GM12878 (cell line): ENCODE data around the gene NUAK1. TPM values are rescaled to one million over a fixed set of nuclear protein-coding genes. Genes with fewer than 3 reads are reported as not detected.

Experiments used
- ATAC-seq: fragments of 200-7000 bp; cut with Tn5 transposase; 3 replicates; pipeline ENCODE4 v1.9.1; 2020; ENCODE audit warnings: mild to moderate bottlenecking, moderate library complexity
- BruUV-seq: library from RNA; stranded (reverse); fragments of 400-500 nt; replicated peaks from 2 replicates; lab custom pipeline; 2021; lab: Mats Ljungman, UMichigan
- CTCF ChIA-PET: fragments of 300-600 bp; sonication (Branson Sonifier 250); formaldehyde crosslinking; extraction: SDS; loops from one replicate; lab custom pipeline; 2021; ENCODE audit warnings: inconsistent platforms; lab: Yijun Ruan, JAX
- POLR2A ChIA-PET: fragments of 350-600 bp; formaldehyde crosslinking; extraction: SDS; loops from one replicate; lab custom pipeline; 2021; ENCODE audit warnings: inconsistent platforms; lab: Charles Lee
- RAD21 ChIA-PET: fragments of 300-600 bp; sonication (Branson Sonifier 250); formaldehyde crosslinking; loops from one replicate; lab custom pipeline; 2023; ENCODE audit warnings: antibody characterized with exemption; ENCODE audit not compliant: unreplicated experiment; lab: Charles Lee
- SMC1A ChIA-PET: fragments of 300-600 bp; sonication (Branson Sonifier 250); formaldehyde crosslinking; loops from one replicate; lab custom pipeline; 2023; ENCODE audit not compliant: unreplicated experiment, uncharacterized antibody; lab: Charles Lee
- DNase-seq: peaks from one replicate; pipeline ENCODE4 v3.0.0-alpha.2; 2011; ENCODE audit warnings: low read depth, low spot score
- FAIRE-seq: peaks from 3 replicates; lab custom pipeline; 2011; peaks lifted over from hg19 to GRCh38; lab: Jason Lieb, UNC
- H2AFZ ChIP-seq: 2 replicates; pipeline ENCODE4 v1.6.0; 2011; ENCODE audit warnings: low read depth, low read length, control low read depth; ENCODE audit not compliant: control insufficient read depth
- H3K27ac ChIP-seq: 2 replicates; pipeline ENCODE4 v1.5.1; 2011; ENCODE audit warnings: control low read depth; ENCODE audit not compliant: control insufficient read depth, insufficient read depth
- H3K27me3 ChIP-seq, 2 experiments: replicated peaks in 1 of 2; 2 replicates each; pipeline versions ENCODE4 v1.6.0 to v1.6.1; 2011; ENCODE audit warnings: low read length in 1 of 2; ENCODE audit not compliant: control insufficient read depth in 2 of 2, insufficient read depth in 2 of 2
- H3K36me3 ChIP-seq, 2 experiments: 2 replicates each; pipeline ENCODE4 v1.5.1; 2011; ENCODE audit warnings: low read length in 1 of 2; ENCODE audit not compliant: control insufficient read depth in 2 of 2, insufficient read depth in 2 of 2
- H3K4me1 ChIP-seq: 2 replicates; pipeline ENCODE4 v1.6.1; 2011; ENCODE audit warnings: mild to moderate bottlenecking, low read length, moderate library complexity, mixed read lengths; ENCODE audit not compliant: control insufficient read depth, insufficient read depth
- H3K4me2 ChIP-seq: 2 replicates; pipeline ENCODE4 v1.6.0; 2011; ENCODE audit warnings: control low read depth; ENCODE audit not compliant: control insufficient read depth, insufficient read depth
- H3K4me3 ChIP-seq: fragments of 200-600 bp; sonication (generic); 2 replicates; pipeline ENCODE4 v1.5.1; 2016
- H3K79me2 ChIP-seq: 2 replicates; pipeline ENCODE4 v1.6.0; 2011; ENCODE audit warnings: low read length; ENCODE audit not compliant: control insufficient read depth, insufficient read depth
- H3K9ac ChIP-seq: 2 replicates; pipeline ENCODE4 v1.8.0; 2011; ENCODE audit warnings: low read length, control low read depth, mixed read lengths; ENCODE audit not compliant: control insufficient read depth, insufficient read depth
- H3K9me3 ChIP-seq: replicated peaks from 3 replicates; pipeline ENCODE4 v1.5.1; 2011; ENCODE audit warnings: mild to moderate bottlenecking, low read length; ENCODE audit not compliant: control insufficient read depth, insufficient read depth
- H4K20me1 ChIP-seq: 2 replicates; pipeline ENCODE4 v1.6.0; 2011; ENCODE audit not compliant: control insufficient read depth, insufficient read depth
- BHLHE40 ChIP-seq, 2 experiments: fragments of 450-650 bp in 1 of 2; IDR thresholded peaks; 2 replicates each; pipeline ENCODE4 v1.6.1; 2011 to 2017; ENCODE audit warnings: low read depth in 2 of 2, borderline replicate concordance in 1 of 2, improper control_type of control experiment in 1 of 2, low read length in 1 of 2, mild to moderate bottlenecking in 1 of 2
- CREB1 ChIP-seq: IDR thresholded peaks from 2 replicates; pipeline ENCODE4 v1.6.1; 2012; ENCODE audit warnings: low read depth, mild to moderate bottlenecking, inconsistent platforms
- EED ChIP-seq: sonication (generic); IDR thresholded peaks from 2 replicates; pipeline ENCODE4 v1.6.1; 2016; ENCODE audit warnings: antibody characterized with exemption, low read depth
- MTA3 ChIP-seq: IDR thresholded peaks from 2 replicates; pipeline ENCODE4 v1.6.1; 2012; ENCODE audit warnings: low read length, inconsistent platforms, borderline replicate concordance
- NR2C1 ChIP-seq: fragments of 450-650 bp; IDR thresholded peaks from 2 replicates; pipeline ENCODE4 v1.6.1; 2017; ENCODE audit warnings: antibody characterized with exemption, mild to moderate bottlenecking, moderate library complexity
- SIX5 ChIP-seq: IDR thresholded peaks from 2 replicates; pipeline ENCODE4 v1.6.1; 2011; ENCODE audit warnings: mild to moderate bottlenecking, low read depth, low read length, moderate library complexity; ENCODE audit not compliant: severe bottlenecking
- SREBF2 ChIP-seq: IDR thresholded peaks from 2 replicates; pipeline ENCODE4 v1.6.1; 2012; ENCODE audit warnings: mild to moderate bottlenecking, low read length
- SRF ChIP-seq, 2 experiments: IDR thresholded peaks; 2 replicates each; pipeline ENCODE4 v1.6.1; 2011; ENCODE audit warnings: low read depth in 2 of 2, low read length in 2 of 2, mild to moderate bottlenecking in 1 of 2, moderate library complexity in 1 of 2
- WRNIP1 ChIP-seq: IDR thresholded peaks from 2 replicates; pipeline ENCODE4 v1.6.1; 2011; ENCODE audit warnings: low read depth, low read length, improper control_type of control experiment, borderline replicate concordance
- ZBED1 ChIP-seq: IDR thresholded peaks from 2 replicates; pipeline ENCODE4 v1.6.1; 2016; ENCODE audit warnings: borderline replicate concordance
- WGBS: methylation state at CpG from one replicate; pipeline ENCODE4 v1.1.6; 2016; ENCODE audit warnings: low lambda C conversion rate; ENCODE audit not compliant: insufficient replicate concordance, insufficient coverage; ENCODE audit errors: missing lambda C conversion rate; 5-methylcytosine and 5-hydroxymethylcytosine counted together
- in situ Hi-C: fragments of 300-500 bp; cut with MboI; formaldehyde crosslinking; loops from 9 replicates; pipeline ENCODE4 v1.14.3; 2018; ENCODE audit warnings: mixed read lengths
- intact Hi-C: fragments of 100-400 bp; cut with micrococcal nuclease; formaldehyde crosslinking; loops from one replicate; pipeline ENCODE4 v1.14.2; 2022; ENCODE audit not compliant: unreplicated experiment
- polyA plus RNA-seq, 11 experiments: library from polyadenylated mRNA; depleted of rRNA in 4 of 11; unstranded in 6 of 11; stranded (reverse) in 5 of 11; fragments of >200 nt; fragmentation: Nextera tagmentation in 4 of 11; fragmentation: Illumina TruSeq in 1 of 11; extraction: Ambion mirVana in 4 of 11; extraction: Trizol in 1 of 11; gene quantifications; 1 replicate in 1 of 11; 2 replicates in 10 of 11; pipeline versions ENCODE4 v1.2.1 to v1.2.3, GENCODE V29; 2011 to 2016; ENCODE audit warnings: inconsistent platforms in 2 of 11, missing spikeins in 2 of 11, low read depth in 1 of 11
- total RNA-seq, 4 experiments: library from RNA; depleted of rRNA in 3 of 4; stranded (reverse); fragments of >200 nt in 3 of 4; fragmentation: Illumina TruSeq in 1 of 4; extraction: Trizol in 1 of 4; gene quantifications; 2 replicates each; pipeline versions ENCODE4 v1.2.1 to v1.2.3, GENCODE V29; 2013 to 2021
- TF ChIP-seq, protein P1 (sequence below): IDR thresholded peaks from 2 replicates; pipeline ENCODE4 v1.6.1; 2012; ENCODE audit warnings: low read length, inconsistent platforms
- TF ChIP-seq, protein P2 (sequence below): IDR thresholded peaks from 2 replicates; pipeline ENCODE4 v1.6.1; 2011; ENCODE audit warnings: low read depth, mild to moderate bottlenecking, low read length, moderate library complexity, borderline replicate concordance; ENCODE audit errors: extremely low read depth
- TF ChIP-seq, protein P3 (sequence below): fragments of 450-650 bp; formaldehyde crosslinking; IDR thresholded peaks from 2 replicates; pipeline ENCODE4 v1.4.0; 2020; ENCODE audit warnings: mild to moderate bottlenecking, moderate library complexity
- TF ChIP-seq, protein P4 (sequence below): fragments of 450-650 bp; formaldehyde crosslinking; IDR thresholded peaks from 2 replicates; pipeline ENCODE4 v1.4.0; 2022; ENCODE audit warnings: mild to moderate bottlenecking, moderate library complexity

Gene NUAK1
- total and polyA plus RNA-seq, 10 of the 15 experiments (the other 5 are each of a cell fraction or from before 2014, with no cell fraction given) = 0.03 to 0.42 (median 0.08) TPM; not detected in 2

DNA sequence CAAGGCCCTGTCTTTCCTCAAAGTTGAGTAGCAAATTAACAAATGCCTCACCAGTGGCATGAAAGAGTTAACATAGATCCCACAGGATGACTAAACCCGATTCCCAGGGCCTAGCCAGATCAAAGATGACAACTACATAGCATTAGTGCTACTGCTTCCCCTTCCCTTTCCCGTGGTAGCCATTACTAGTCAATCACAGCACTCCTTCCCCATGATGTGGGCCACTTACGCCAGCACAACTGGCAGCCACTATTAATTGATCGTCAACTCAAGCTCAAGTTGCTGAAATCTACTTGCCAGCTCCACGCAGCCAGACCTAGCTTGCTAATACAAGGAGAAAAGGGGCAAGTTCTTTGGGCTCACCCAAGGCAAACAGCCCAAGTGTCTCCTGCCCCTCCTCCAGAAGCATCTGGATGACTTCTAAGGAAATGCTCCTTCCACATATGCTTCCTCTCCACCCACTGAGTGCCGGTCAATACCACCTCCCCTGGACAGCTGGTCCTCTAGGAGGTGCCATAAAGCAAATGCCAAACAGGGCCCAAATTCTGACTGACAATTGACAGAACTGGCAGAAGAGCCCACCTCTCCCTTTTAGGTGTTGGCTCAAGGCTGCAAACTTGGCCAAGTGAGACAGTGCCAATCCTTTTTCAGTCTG, 72.6 kb downstream of the NUAK1 start (continued):
- TF ChIP-seq WRNIP1 (no peak), EED (no peak), SRF (IDR thresholded peaks at IDR 0.05; ENCODE audit: low read depth in 2 of 2, low read length in 2 of 2) (no peak)
- TF ChIP-seq, protein P1, sequence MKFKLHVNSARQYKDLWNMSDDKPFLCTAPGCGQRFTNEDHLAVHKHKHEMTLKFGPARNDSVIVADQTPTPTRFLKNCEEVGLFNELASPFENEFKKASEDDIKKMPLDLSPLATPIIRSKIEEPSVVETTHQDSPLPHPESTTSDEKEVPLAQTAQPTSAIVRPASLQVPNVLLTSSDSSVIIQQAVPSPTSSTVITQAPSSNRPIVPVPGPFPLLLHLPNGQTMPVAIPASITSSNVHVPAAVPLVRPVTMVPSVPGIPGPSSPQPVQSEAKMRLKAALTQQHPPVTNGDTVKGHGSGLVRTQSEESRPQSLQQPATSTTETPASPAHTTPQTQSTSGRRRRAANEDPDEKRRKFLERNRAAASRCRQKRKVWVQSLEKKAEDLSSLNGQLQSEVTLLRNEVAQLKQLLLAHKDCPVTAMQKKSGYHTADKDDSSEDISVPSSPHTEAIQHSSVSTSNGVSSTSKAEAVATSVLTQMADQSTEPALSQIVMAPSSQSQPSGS = no peak

DNA sequence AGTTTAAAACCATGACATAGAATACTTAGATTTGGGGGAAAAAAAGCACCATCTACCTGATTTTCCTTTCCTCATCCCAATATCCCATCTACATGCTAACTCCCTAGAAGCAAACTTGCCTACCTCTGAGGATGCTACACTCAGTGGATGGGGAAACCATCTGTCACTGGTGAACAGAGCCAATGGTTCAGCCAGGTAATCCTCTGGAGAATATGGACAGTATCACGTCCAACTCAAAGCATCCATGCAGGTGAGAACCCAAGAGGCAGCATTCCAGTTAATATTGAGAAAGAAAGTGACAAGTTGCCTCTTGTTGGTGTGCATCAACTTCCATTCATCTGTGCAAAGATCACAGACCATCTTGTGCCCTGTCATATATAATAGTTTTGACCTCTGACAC, 73.2 kb downstream of the NUAK1 start:
- ChIA-PET RAD21 (no interaction called here), POLR2A (no interaction called here), SMC1A (no interaction called here), CTCF (no interaction called here)
- Histone ChIP-seq H3K9me3 (no peaks in the 10 kb centered on the region), H3K36me3 (no peaks in the 10 kb centered on the region), H3K4me1 (no peaks in the 10 kb centered on the region), H3K4me3 (no peak overlapping the region), H4K20me1 (no peaks in the 10 kb centered on the region), H2AFZ (no peak overlapping the region), H3K79me2 (no peaks in the 10 kb centered on the region), H3K27me3 (no peaks in the 10 kb centered on the region; a peak in 1 of 4 replicates), H3K27ac (no peak overlapping the region), H3K9ac (no peak overlapping the region), H3K4me2 (no peak overlapping the region)
- no TSS peak for BruUV-seq
- in situ Hi-C loops = no loop called here
- DNase-seq = no peak
- WGBS = 0% methylated on average over 1 of the region's 1 CpG
- no peak for FAIRE-seq
- intact Hi-C loops = no loop called here
- no peak for ATAC-seq
- TF ChIP-seq SIX5 (no peak), NR2C1 (no peak), ZBED1 (no peak), CREB1 (no peak), SREBF2 (no peak), MTA3 (no peak), BHLHE40 (IDR thresholded peaks at IDR 0.05; ENCODE audit: borderline replicate concordance in 1 of 2, low read depth in 2 of 2, low read length in 1 of 2) (no peak)
- TF ChIP-seq, protein P2, sequence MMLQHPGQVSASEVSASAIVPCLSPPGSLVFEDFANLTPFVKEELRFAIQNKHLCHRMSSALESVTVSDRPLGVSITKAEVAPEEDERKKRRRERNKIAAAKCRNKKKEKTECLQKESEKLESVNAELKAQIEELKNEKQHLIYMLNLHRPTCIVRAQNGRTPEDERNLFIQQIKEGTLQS = no peak
- TF ChIP-seq, protein P3, sequence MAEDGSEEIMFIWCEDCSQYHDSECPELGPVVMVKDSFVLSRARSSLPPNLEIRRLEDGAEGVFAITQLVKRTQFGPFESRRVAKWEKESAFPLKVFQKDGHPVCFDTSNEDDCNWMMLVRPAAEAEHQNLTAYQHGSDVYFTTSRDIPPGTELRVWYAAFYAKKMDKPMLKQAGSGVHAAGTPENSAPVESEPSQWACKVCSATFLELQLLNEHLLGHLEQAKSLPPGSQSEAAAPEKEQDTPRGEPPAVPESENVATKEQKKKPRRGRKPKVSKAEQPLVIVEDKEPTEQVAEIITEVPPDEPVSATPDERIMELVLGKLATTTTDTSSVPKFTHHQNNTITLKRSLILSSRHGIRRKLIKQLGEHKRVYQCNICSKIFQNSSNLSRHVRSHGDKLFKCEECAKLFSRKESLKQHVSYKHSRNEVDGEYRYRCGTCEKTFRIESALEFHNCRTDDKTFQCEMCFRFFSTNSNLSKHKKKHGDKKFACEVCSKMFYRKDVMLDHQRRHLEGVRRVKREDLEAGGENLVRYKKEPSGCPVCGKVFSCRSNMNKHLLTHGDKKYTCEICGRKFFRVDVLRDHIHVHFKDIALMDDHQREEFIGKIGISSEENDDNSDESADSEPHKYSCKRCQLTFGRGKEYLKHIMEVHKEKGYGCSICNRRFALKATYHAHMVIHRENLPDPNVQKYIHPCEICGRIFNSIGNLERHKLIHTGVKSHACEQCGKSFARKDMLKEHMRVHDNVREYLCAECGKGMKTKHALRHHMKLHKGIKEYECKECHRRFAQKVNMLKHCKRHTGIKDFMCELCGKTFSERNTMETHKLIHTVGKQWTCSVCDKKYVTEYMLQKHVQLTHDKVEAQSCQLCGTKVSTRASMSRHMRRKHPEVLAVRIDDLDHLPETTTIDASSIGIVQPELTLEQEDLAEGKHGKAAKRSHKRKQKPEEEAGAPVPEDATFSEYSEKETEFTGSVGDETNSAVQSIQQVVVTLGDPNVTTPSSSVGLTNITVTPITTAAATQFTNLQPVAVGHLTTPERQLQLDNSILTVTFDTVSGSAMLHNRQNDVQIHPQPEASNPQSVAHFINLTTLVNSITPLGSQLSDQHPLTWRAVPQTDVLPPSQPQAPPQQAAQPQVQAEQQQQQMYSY = no peak
- TF ChIP-seq, protein P4, sequence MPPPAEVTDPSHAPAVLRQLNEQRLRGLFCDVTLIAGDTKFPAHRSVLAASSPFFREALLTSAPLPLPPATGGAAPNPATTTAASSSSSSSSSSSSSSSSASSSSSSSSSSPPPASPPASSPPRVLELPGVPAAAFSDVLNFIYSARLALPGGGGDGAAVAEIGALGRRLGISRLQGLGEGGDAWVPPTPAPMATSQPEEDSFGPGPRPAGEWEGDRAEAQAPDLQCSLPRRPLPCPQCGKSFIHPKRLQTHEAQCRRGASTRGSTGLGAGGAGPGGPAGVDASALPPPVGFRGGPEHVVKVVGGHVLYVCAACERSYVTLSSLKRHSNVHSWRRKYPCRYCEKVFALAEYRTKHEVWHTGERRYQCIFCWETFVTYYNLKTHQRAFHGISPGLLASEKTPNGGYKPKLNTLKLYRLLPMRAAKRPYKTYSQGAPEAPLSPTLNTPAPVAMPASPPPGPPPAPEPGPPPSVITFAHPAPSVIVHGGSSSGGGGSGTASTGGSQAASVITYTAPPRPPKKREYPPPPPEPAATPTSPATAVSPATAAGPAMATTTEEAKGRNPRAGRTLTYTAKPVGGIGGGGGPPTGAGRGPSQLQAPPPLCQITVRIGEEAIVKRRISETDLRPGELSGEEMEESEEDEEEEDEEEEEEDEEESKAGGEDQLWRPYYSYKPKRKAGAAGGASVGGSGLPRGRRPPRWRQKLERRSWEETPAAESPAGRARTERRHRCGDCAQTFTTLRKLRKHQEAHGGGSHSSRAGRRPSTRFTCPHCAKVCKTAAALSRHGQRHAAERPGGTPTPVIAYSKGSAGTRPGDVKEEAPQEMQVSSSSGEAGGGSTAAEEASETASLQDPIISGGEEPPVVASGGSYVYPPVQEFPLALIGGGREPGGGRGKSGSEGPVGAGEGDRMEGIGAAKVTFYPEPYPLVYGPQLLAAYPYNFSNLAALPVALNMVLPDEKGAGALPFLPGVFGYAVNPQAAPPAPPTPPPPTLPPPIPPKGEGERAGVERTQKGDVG (CRISPR knock-in tag) = no peak
